C4-2B (cell line): ENCODE results near the gene CAMK4.

Experiments
- ZFX ChIP-seq: fragments of 450-650 bp; IDR thresholded peaks from 2 replicates; pipeline ENCODE4 v1.6.1; 2017
- TF ChIP-seq, protein P1 (sequence below): fragments of 450-650 bp; conservative IDR thresholded peaks from 2 replicates; pipeline ENCODE4 v1.5.1; 2017; ENCODE audit warnings: mild to moderate bottlenecking

DNA sequence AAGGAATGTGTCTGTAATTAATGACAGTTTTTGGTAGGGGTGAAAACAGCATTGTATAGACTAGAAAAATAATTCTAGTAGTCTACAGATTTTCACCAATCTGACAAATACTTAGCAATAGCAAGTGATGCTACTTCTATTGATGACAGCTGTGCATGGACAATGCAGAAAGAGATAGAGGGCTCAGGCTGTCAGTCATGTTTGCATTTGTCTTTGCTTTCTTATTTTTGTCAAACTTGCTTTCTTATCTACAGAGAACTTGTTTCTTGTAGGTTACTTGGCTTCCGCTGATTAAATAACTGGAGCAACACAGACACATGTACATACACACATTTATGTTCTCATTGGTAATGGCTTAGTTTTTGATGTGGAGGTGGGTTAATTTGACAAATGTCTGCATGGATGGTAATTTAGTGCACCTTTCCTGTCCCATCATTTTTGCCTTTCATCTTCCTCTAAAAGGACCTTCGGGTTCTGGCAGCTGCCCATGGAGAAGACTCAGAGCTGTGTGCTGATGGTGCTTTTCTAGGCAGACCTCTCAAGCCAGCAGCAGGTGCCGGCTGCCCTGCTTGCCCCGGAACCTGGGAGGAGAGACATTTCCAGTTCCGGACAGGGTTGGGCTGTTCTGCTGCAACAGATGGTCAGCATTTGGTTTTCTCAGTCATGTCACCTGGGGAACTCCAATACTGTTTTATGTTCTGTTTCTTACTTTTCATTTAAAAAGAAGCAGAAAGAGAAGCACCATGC lies 28.8 kb downstream of the CAMK4 start:
- TF ChIP-seq, protein P1, sequence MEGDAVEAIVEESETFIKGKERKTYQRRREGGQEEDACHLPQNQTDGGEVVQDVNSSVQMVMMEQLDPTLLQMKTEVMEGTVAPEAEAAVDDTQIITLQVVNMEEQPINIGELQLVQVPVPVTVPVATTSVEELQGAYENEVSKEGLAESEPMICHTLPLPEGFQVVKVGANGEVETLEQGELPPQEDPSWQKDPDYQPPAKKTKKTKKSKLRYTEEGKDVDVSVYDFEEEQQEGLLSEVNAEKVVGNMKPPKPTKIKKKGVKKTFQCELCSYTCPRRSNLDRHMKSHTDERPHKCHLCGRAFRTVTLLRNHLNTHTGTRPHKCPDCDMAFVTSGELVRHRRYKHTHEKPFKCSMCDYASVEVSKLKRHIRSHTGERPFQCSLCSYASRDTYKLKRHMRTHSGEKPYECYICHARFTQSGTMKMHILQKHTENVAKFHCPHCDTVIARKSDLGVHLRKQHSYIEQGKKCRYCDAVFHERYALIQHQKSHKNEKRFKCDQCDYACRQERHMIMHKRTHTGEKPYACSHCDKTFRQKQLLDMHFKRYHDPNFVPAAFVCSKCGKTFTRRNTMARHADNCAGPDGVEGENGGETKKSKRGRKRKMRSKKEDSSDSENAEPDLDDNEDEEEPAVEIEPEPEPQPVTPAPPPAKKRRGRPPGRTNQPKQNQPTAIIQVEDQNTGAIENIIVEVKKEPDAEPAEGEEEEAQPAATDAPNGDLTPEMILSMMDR: no peak
- no peak for TF ChIP-seq ZFX
